BLaER1 (cell line): ENCODE measurements around the gene TAPT1.

Experiments used
- H3K27ac ChIP-seq: shearing (Covaris generic); formaldehyde crosslinking; 2 replicates; pipeline ENCODE4 v1.8.1; 2022
- H3K27me3 ChIP-seq: shearing (Covaris generic); formaldehyde crosslinking; 2 replicates; pipeline ENCODE4 v1.8.1; 2022
- H3K36me3 ChIP-seq: shearing (Covaris generic); formaldehyde crosslinking; 2 replicates; pipeline ENCODE4 v1.8.1; 2022
- H3K4me1 ChIP-seq: shearing (Covaris generic); formaldehyde crosslinking; 2 replicates; pipeline ENCODE4 v1.8.1; 2022
- H3K4me2 ChIP-seq: shearing (Covaris generic); formaldehyde crosslinking; 2 replicates; pipeline ENCODE4 v1.8.1; 2022
- H3K4me3 ChIP-seq: shearing (Covaris generic); formaldehyde crosslinking; 2 replicates; pipeline ENCODE4 v1.8.1; 2022
- H3K9ac ChIP-seq: shearing (Covaris generic); formaldehyde crosslinking; 2 replicates; pipeline ENCODE4 v1.8.1; 2022
- H3K9me3 ChIP-seq: shearing (Covaris generic); formaldehyde crosslinking; 2 replicates; pipeline ENCODE4 v1.8.1; 2022
- H4K20me1 ChIP-seq: shearing (Covaris generic); formaldehyde crosslinking; 2 replicates; pipeline ENCODE4 v1.8.1; 2022
- Cebpa-rat ChIP-seq: shearing (Covaris generic); IDR thresholded peaks from 2 replicates; pipeline ENCODE4 v1.8.1; 2022

TAPT1 gene

DNA sequence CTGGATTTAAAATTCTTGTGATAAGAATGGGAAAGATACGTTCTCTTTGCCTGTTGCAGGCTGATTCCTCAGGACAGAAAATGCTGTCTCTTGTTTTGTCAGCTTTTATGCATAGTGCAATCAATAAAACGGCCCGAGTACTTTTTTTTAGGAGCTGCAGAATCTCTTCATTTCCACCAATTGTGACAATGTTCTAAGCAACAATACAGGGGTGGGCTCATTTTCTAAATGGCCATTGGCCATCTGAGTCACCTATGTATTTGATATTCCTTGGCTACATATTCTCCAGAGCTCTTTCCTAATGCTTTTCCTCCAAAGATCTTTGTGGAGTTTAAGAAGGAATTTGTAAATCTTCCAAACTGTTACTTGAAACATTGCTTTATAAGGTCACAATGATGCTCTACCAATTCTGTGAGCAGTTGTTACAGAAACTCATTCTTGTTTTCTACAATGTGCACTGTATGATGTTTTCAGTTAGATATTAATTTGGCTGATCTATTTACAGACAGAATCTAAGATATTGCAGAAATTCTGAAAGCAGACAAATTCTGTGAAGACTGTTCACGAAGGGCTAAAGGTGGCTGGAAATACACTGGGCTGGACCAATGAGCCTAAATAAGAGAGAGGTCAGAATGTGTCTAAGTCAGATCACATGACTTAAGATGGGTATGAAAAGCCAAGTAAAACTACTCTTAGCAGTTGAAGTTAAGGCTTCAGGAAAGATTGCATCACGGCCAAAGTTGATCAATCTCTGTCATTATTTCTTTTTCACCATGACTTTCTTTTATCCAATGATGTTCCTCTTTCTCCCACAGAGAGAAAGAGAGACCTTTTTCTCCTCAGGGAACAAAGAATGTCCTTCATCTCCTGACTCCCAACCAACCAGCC lies 33.4 kb downstream of the TAPT1 start:
- peaks cover 13% of the 10 kb centered on the region for H3K4me1 ChIP-seq
- peaks cover 29% of the 10 kb centered on the region for H3K36me3 ChIP-seq
- no peaks in the 10 kb centered on the region for H3K27me3 ChIP-seq
- H3K4me2 ChIP-seq = no peak overlapping the region
- H3K9me3 ChIP-seq = no peaks in the 10 kb centered on the region
- no peak overlapping the region for H3K4me3 ChIP-seq
- TF ChIP-seq Cebpa-rat = no peak
- no peak overlapping the region for H3K9ac ChIP-seq
- peaks cover 20% of the 10 kb centered on the region; the same call in 1 of the 2 replicates for H4K20me1 ChIP-seq
- no peak overlapping the region for H3K27ac ChIP-seq

- H3K27ac ChIP-seq = no peak overlapping the region
- no peaks in the 10 kb centered on the region for H3K9me3 ChIP-seq
- no peak overlapping the region for H3K4me2 ChIP-seq
- no peak overlapping the region for H3K4me3 ChIP-seq
- TF ChIP-seq Cebpa-rat = no peak
- H3K27me3 ChIP-seq = no peaks in the 10 kb centered on the region
- 0 out of 2 replicates have a peak, but pooled peaks cover 16% of the 10 kb centered on the region for H4K20me1 ChIP-seq
- peaks cover 9% of the 10 kb centered on the region for H3K4me1 ChIP-seq
- H3K9ac ChIP-seq = no peak overlapping the region
- peaks cover 29% of the 10 kb centered on the region for H3K36me3 ChIP-seq
Observed at GRCh38 chr4:16192057-16192456, 34.2 kb downstream of the TAPT1 start.

DNA sequence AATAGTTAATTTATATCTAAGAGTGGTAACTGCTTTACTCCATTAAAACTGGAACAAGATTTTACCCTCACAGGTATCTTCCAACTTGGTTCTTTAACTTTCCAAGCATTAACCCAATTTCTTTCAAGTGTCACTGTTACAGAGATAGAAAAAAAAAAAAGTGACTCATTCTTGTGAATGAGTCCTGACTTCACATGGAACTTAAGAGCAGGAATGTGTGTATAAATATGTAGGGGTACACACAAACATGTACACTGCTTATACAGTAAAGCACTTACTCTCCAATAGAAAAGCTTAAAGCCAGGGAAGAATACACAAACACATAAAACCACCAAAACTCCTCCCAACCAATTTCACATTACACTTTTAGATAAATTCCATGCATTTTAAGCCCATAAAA lies 38.8 kb downstream of the TAPT1 start:
- Histone ChIP-seq H3K4me2 (no peak overlapping the region), H3K4me3 (no peak overlapping the region), H4K20me1 (no peaks in the 10 kb centered on the region), H3K9ac (no peak overlapping the region), H3K36me3 (peaks cover 36% of the 10 kb centered on the region), H3K27me3 (no peaks in the 10 kb centered on the region), H3K9me3 (no peaks in the 10 kb centered on the region), H3K4me1 (no peaks in the 10 kb centered on the region), H3K27ac (no peak overlapping the region)
- no peak for TF ChIP-seq Cebpa-rat

GRCh38 chr4:16186986-16187385 lies 39.3 kb downstream of the TAPT1 start:
- Histone ChIP-seq H3K9me3 (no peaks in the 10 kb centered on the region), H3K4me1 (no peaks in the 10 kb centered on the region), H3K9ac (no peak overlapping the region), H3K4me3 (no peak overlapping the region), H3K4me2 (no peak overlapping the region), H3K36me3 (peaks cover 36% of the 10 kb centered on the region), H3K27me3 (no peaks in the 10 kb centered on the region), H4K20me1 (no peaks in the 10 kb centered on the region), H3K27ac (no peak overlapping the region)
- TF ChIP-seq Cebpa-rat = no peak

- Histone ChIP-seq H3K4me3 (no peak overlapping the region), H3K9me3 (no peaks in the 10 kb centered on the region), H3K4me1 (no peaks in the 10 kb centered on the region), H4K20me1 (no peaks in the 10 kb centered on the region), H3K9ac (no peak overlapping the region), H3K4me2 (no peak overlapping the region), H3K27ac (no peak overlapping the region), H3K36me3 (peaks cover 32% of the 10 kb centered on the region), H3K27me3 (no peaks in the 10 kb centered on the region)
- no peak for TF ChIP-seq Cebpa-rat
Observed at GRCh38 chr4:16183604-16184003, 42.7 kb downstream of the TAPT1 start.

DNA sequence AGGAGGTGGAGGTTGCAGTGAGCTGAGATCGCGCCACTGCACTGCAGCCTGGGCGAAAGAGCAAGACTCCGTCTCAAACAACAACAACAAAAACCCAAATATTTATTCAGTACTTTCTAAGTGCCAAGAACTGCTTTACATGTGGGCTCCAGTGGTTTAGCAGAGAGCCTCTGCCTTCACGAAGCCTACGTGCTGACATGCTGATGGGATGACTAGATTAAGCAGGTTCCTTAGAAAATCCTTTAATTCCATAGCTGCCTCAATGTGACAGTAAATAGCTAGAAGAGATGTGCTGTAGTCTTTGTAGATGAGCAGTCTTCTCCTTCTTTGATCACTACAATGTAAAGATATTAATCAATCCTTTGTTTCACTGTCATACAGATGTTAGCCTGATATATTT lies 49.6 kb downstream of the TAPT1 start:
- no peaks in the 10 kb centered on the region for H3K4me1 ChIP-seq
- no peaks in the 10 kb centered on the region for H3K9me3 ChIP-seq
- H3K27me3 ChIP-seq = no peaks in the 10 kb centered on the region
- H4K20me1 ChIP-seq = no peaks in the 10 kb centered on the region
- TF ChIP-seq Cebpa-rat = no peak
- H3K27ac ChIP-seq = no peak overlapping the region
- H3K36me3 ChIP-seq = peaks cover 40% of the 10 kb centered on the region
- H3K9ac ChIP-seq = no peak overlapping the region
- H3K4me3 ChIP-seq = no peak overlapping the region
- no peak overlapping the region for H3K4me2 ChIP-seq

GRCh38 chr4:16171831-16172230 lies 54.4 kb downstream of the TAPT1 start:
- Histone ChIP-seq H3K27ac (no peak overlapping the region), H3K4me3 (no peak overlapping the region), H3K9ac (no peak overlapping the region), H3K27me3 (no peaks in the 10 kb centered on the region), H4K20me1 (no peaks in the 10 kb centered on the region), H3K4me1 (no peaks in the 10 kb centered on the region), H3K4me2 (no peak overlapping the region), H3K9me3 (no peaks in the 10 kb centered on the region), H3K36me3 (peaks cover 50% of the 10 kb centered on the region)
- no peak for TF ChIP-seq Cebpa-rat

GRCh38 chr4:16169490-16169889 lies 56.8 kb downstream of the TAPT1 start:
- no peak for TF ChIP-seq Cebpa-rat
- Histone ChIP-seq H3K27me3 (no peaks in the 10 kb centered on the region), H3K36me3 (peaks cover 66% of the 10 kb centered on the region)

GRCh38 chr4:16168710-16169388 lies 57.4 kb downstream of the TAPT1 start:
- no peaks in the 10 kb centered on the region for H3K27me3 ChIP-seq
- no peaks in the 10 kb centered on the region for H3K4me1 ChIP-seq
- H4K20me1 ChIP-seq = no peaks in the 10 kb centered on the region
- no peak for TF ChIP-seq Cebpa-rat
- H3K36me3 ChIP-seq = peaks cover 72% of the 10 kb centered on the region
- H3K27ac ChIP-seq = no peak overlapping the region
- no peak overlapping the region for H3K4me3 ChIP-seq
- H3K9ac ChIP-seq = no peak overlapping the region
- no peak overlapping the region for H3K4me2 ChIP-seq
- no peaks in the 10 kb centered on the region for H3K9me3 ChIP-seq

More at GRCh38 chr4:16169490-16169889, 56.8 kb downstream of the TAPT1 start:
- Histone ChIP-seq H3K9me3 (no peaks in the 10 kb centered on the region), H3K4me1 (no peaks in the 10 kb centered on the region), H3K9ac (no peak overlapping the region), H4K20me1 (no peaks in the 10 kb centered on the region), H3K27ac (no peak overlapping the region), H3K4me2 (no peak overlapping the region), H3K4me3 (no peak overlapping the region)

- TF ChIP-seq Cebpa-rat = no peak
- Histone ChIP-seq H3K36me3 (peaks cover 76% of the 10 kb centered on the region), H3K9me3 (no peaks in the 10 kb centered on the region), H3K27me3 (no peaks in the 10 kb centered on the region), H4K20me1 (no peaks in the 10 kb centered on the region), H3K27ac (no peak overlapping the region), H3K4me2 (no peak overlapping the region), H3K4me3 (no peak overlapping the region), H3K4me1 (no peaks in the 10 kb centered on the region), H3K9ac (no peak overlapping the region)
Observed at GRCh38 chr4:16168144-16168543, 58.1 kb downstream of the TAPT1 start.
